Measurements from ENCODE around the gene SH2D4B. TPM values are rescaled to one million over a fixed set of nuclear protein-coding genes. Genes with fewer than 3 reads are reported as not detected.

The SH2D4B gene
- total RNA-seq, 2 donors from 2014 or later, result 0.13 TPM; not detected in 1

DNA sequence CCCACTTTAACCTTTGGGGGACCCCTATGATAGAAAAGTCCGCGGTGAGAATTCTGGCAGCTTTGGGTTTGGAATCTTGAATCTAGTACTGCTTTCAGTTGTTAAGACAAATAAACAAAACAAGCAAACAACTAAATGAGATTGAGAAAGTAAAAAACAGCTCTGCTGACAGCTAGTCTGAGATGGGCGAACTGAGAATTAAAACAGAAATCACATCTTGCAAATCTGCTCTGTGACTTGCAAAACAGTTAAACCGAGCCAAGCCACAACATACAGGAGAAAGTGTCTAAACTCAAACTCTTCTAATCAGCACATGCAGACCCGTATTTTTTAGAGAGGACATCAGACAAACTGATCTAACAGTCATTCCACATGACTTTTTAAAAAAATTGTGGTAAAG lies 110.4 kb downstream of the SH2D4B start:
- Histone ChIP-seq H3K9me3 (ENCODE audit: control insufficient read depth, low read length) (no peaks in the 10 kb centered on the region), H3K4me3 (ENCODE audit: low read length) (no peak overlapping the region), H3K27me3 (ENCODE audit: control insufficient read depth, insufficient read depth, low read length, poor library complexity, severe bottlenecking) (no peaks in the 10 kb centered on the region), H3K36me3 (ENCODE audit: control insufficient read depth, insufficient read depth, low read length) (no peaks in the 10 kb centered on the region), H3K27ac (ENCODE audit: low read depth, low read length) (no peak overlapping the region), H3K4me1 (ENCODE audit: control insufficient read depth, insufficient read depth, low read length) (no peaks in the 10 kb centered on the region), H3K9ac (ENCODE audit: extremely low read depth, low read length, poor library complexity, severe bottlenecking) (no peak overlapping the region)
- TF ChIP-seq, protein P1, sequence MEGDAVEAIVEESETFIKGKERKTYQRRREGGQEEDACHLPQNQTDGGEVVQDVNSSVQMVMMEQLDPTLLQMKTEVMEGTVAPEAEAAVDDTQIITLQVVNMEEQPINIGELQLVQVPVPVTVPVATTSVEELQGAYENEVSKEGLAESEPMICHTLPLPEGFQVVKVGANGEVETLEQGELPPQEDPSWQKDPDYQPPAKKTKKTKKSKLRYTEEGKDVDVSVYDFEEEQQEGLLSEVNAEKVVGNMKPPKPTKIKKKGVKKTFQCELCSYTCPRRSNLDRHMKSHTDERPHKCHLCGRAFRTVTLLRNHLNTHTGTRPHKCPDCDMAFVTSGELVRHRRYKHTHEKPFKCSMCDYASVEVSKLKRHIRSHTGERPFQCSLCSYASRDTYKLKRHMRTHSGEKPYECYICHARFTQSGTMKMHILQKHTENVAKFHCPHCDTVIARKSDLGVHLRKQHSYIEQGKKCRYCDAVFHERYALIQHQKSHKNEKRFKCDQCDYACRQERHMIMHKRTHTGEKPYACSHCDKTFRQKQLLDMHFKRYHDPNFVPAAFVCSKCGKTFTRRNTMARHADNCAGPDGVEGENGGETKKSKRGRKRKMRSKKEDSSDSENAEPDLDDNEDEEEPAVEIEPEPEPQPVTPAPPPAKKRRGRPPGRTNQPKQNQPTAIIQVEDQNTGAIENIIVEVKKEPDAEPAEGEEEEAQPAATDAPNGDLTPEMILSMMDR (conservative IDR thresholded peaks at IDR 0.05), result no peak
- no peaks in the 10 kb centered on the region for H3K27me3 Mint-ChIP-seq (ENCODE audit: insufficient read depth)
- no peak overlapping the region for H3K4me3 Mint-ChIP-seq
- DNase-seq, result peak; percentile 5
- no peak overlapping the region for H3K27ac Mint-ChIP-seq
- WGBS, 2 experiments (ENCODE audit: insufficient coverage in 1 of 2, insufficient read length in 1 of 2), result 83 to 100% methylated on average over 2 to 5 of the region's 5 CpGs
- no peaks in the 10 kb centered on the region for H3K4me1 Mint-ChIP-seq
- no peaks in the 10 kb centered on the region for H3K9me3 Mint-ChIP-seq
- H3K36me3 Mint-ChIP-seq (ENCODE audit: low read depth), result no peaks in the 10 kb centered on the region

DNA sequence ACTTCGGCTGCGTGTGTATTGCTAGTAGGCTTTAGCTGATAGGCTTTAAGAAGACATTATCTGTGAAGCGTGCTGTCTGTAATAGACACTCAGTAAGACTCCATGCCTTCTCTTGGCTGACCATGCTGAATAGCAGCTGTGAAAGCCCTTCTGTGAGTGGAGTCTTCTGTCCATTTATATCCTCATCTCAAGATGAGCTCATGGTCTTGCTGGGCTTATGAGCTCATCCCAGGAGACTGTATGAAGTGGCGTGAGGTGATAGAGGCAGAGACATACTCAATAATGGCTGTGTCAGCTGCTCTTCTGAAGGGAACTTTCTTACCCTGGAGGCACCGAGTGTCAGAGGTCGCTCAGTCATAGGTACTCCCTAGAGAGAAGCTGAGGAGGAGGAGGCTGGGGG lies 111.5 kb downstream of the SH2D4B start:
- no peaks in the 10 kb centered on the region for H3K4me1 ChIP-seq (ENCODE audit: control insufficient read depth, insufficient read depth, low read length)
- TF ChIP-seq, protein P1 (conservative IDR thresholded peaks at IDR 0.05), result no peak
- no peaks in the 10 kb centered on the region for H3K27me3 Mint-ChIP-seq (ENCODE audit: insufficient read depth)
- H3K4me3 Mint-ChIP-seq, result no peak overlapping the region
- no peaks in the 10 kb centered on the region for H3K9me3 ChIP-seq (ENCODE audit: control insufficient read depth, low read length)
- DNase-seq, result peak; percentile 10
- H3K27me3 ChIP-seq (ENCODE audit: control insufficient read depth, insufficient read depth, low read length, poor library complexity, severe bottlenecking), result no peaks in the 10 kb centered on the region
- H3K4me1 Mint-ChIP-seq, result no peaks in the 10 kb centered on the region
- WGBS, 2 experiments (ENCODE audit: insufficient coverage in 1 of 2, insufficient read length in 1 of 2), result 90 to 93% methylated on average over 3 to 6 of the region's 6 CpGs
- H3K36me3 ChIP-seq (ENCODE audit: control insufficient read depth, insufficient read depth, low read length), result no peaks in the 10 kb centered on the region
- no peaks in the 10 kb centered on the region for H3K36me3 Mint-ChIP-seq (ENCODE audit: low read depth)
- H3K27ac ChIP-seq (ENCODE audit: low read depth, low read length), result no peak overlapping the region
- H3K9me3 Mint-ChIP-seq, result peaks cover 10% of the 10 kb centered on the region
- no peak overlapping the region for H3K27ac Mint-ChIP-seq
- no peak overlapping the region for H3K4me3 ChIP-seq (ENCODE audit: low read length)
- H3K9ac ChIP-seq (ENCODE audit: extremely low read depth, low read length, poor library complexity, severe bottlenecking), result no peak overlapping the region

DNA sequence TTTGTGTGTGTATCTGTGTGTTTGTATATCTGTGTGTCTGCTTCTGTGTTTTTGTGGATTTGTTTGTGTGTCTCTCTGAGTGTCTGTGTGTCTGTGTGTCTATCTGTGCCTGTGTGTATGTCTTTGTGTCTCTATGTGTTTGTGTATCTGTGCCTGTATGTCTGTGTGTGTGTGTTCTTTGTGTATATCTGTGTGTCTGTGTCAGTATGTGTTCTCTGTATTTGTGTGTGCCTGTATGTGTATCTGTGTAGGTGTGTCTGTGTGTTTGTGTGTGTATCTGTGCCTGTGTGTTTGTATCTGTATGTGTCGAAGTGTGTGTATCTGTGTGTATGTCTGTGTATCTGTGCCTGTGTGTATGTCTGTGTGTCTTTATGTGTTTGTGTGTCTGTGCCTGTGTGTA lies 118.2 kb downstream of the SH2D4B start:
- 89 to 100% methylated on average over 1 of the region's 1 CpG for WGBS, 2 experiments (ENCODE audit: insufficient coverage in 1 of 2, insufficient read length in 1 of 2)
- Histone ChIP-seq H3K4me3 (ENCODE audit: low read length) (no peak overlapping the region), H3K9me3 (ENCODE audit: control insufficient read depth, low read length) (no peaks in the 10 kb centered on the region), H3K27me3 (ENCODE audit: control insufficient read depth, insufficient read depth, low read length, poor library complexity, severe bottlenecking) (no peaks in the 10 kb centered on the region), H3K36me3 (ENCODE audit: control insufficient read depth, insufficient read depth, low read length) (no peaks in the 10 kb centered on the region), H3K4me1 (ENCODE audit: control insufficient read depth, insufficient read depth, low read length) (no peaks in the 10 kb centered on the region), H3K9ac (ENCODE audit: extremely low read depth, low read length, poor library complexity, severe bottlenecking) (no peak overlapping the region), H3K27ac (ENCODE audit: low read depth, low read length) (no peak overlapping the region)
- DNase-seq, result no peak
- TF ChIP-seq, protein P1 (conservative IDR thresholded peaks at IDR 0.05), result no peak
- no peaks in the 10 kb centered on the region for H3K4me1 Mint-ChIP-seq
- no peak overlapping the region for H3K27ac Mint-ChIP-seq
- no peaks in the 10 kb centered on the region for H3K27me3 Mint-ChIP-seq (ENCODE audit: insufficient read depth)
- H3K9me3 Mint-ChIP-seq, result peaks cover 16% of the 10 kb centered on the region
- no peaks in the 10 kb centered on the region for H3K36me3 Mint-ChIP-seq (ENCODE audit: low read depth)
- no peak overlapping the region for H3K4me3 Mint-ChIP-seq

All from endodermal cell (in vitro differentiated cells).